ENCODE results near the gene CXXC5. TPM values are rescaled to one million over a fixed set of nuclear protein-coding genes. Genes with fewer than 3 reads are reported as not detected.

Gene CXXC5
- total RNA-seq, 2 donors from 2014 or later = 57.9 to 59.5 TPM

- H3K9me3 ChIP-seq = no peaks in the 10 kb centered on the region
- H3K36me3 ChIP-seq = no peaks in the 10 kb centered on the region
- no peaks in the 10 kb centered on the region for H3K27me3 ChIP-seq
- no peak for DNase-seq (ENCODE audit: low spot score)
- TF ChIP-seq CTCF (IDR thresholded peaks at IDR 0.05) = no peak
- peak overlapping the region; percentile 94 to 98 for H3K4me3 ChIP-seq
- peaks cover 0 to 65% of the 10 kb centered on the region in 2 donors for H3K4me1 ChIP-seq
- peak overlapping the region; percentile 94 to 97 for H3K27ac ChIP-seq
Measured at GRCh38 chr5:139649082-139649991, 1.2 kb downstream of the CXXC5 start.

GRCh38 chr5:139650031-139650688 is 2.0 kb downstream of the CXXC5 start:
- Histone ChIP-seq H3K27ac (peak overlapping the region; percentile 94 to 97), H3K36me3 (no peaks in the 10 kb centered on the region), H3K4me1 (peaks cover 0 to 73% of the 10 kb centered on the region in 2 donors), H3K27me3 (no peaks in the 10 kb centered on the region), H3K9me3 (no peaks in the 10 kb centered on the region), H3K4me3 (peak overlapping the region; percentile 94 to 98)
- DNase-seq (ENCODE audit: low spot score) = no peak
- peak in 1 of 2 donors; percentile 63 for TF ChIP-seq CTCF (IDR thresholded peaks at IDR 0.05)

GRCh38 chr5:139650689-139651042 is 2.5 kb downstream of the CXXC5 start:
- Histone ChIP-seq H3K4me3 (peak overlapping the region; percentile 94 to 98), H3K9me3 (no peaks in the 10 kb centered on the region), H3K27ac (peak overlapping the region; percentile 94 to 97), H3K27me3 (no peaks in the 10 kb centered on the region), H3K36me3 (no peaks in the 10 kb centered on the region), H3K4me1 (peaks cover 0 to 78% of the 10 kb centered on the region in 2 donors)
- DNase-seq (ENCODE audit: low spot score) = no peak
- TF ChIP-seq CTCF (IDR thresholded peaks at IDR 0.05) = no peak

GRCh38 chr5:139651043-139651834 is 3.1 kb downstream of the CXXC5 start:
- peaks cover 0 to 84% of the 10 kb centered on the region in 2 donors for H3K4me1 ChIP-seq
- H3K27me3 ChIP-seq = no peaks in the 10 kb centered on the region
- TF ChIP-seq CTCF (IDR thresholded peaks at IDR 0.05) = no peak
- no peaks in the 10 kb centered on the region for H3K36me3 ChIP-seq
- H3K9me3 ChIP-seq = no peaks in the 10 kb centered on the region
- peak overlapping the region; percentile 94 to 98 for H3K4me3 ChIP-seq
- peak; percentile 83 for DNase-seq (ENCODE audit: low spot score)
- peak overlapping the region; percentile 94 to 97 for H3K27ac ChIP-seq

- Histone ChIP-seq H3K4me1 (peaks cover 0 to 85% of the 10 kb centered on the region in 2 donors), H3K9me3 (no peaks in the 10 kb centered on the region), H3K4me3 (peak overlapping the region; percentile 12 to 94), H3K27ac (peak overlapping the region; percentile 94 to 97), H3K36me3 (no peaks in the 10 kb centered on the region), H3K27me3 (no peaks in the 10 kb centered on the region)
- no peak for TF ChIP-seq CTCF (IDR thresholded peaks at IDR 0.05)
- DNase-seq (ENCODE audit: low spot score) = peak; percentile 89
Measured at GRCh38 chr5:139651853-139652787, 4.0 kb downstream of the CXXC5 start.

All from right atrium auricular region (tissue), 2 donors.